HTERT RPE-1 (cell line): ENCODE measurements around the gene VPS35L.

Experiments used
- in situ Hi-C: fragments of 300-500 bp; cut with MboI; formaldehyde crosslinking; loops from 4 replicates; pipeline ENCODE4 v1.14.3; 2020; ENCODE audit warnings: low sequenced_read_pairs

The VPS35L gene

GRCh38 chr16:19555186-19555937 is at the start of gene VPS35L:
TSS of gene VPS35L (plus strand) at chr16:19555703. CDS start at chr16:19555730, 27 bp downstream.
- in situ Hi-C loops = no loop called here

- in situ Hi-C loops = no loop called here
Observed at GRCh38 chr16:19506965-19507364, 48.5 kb upstream of the VPS35L start.

GRCh38 chr16:19507867-19508266 is 47.6 kb upstream of the VPS35L start:
- in situ Hi-C loops = no loop called here

GRCh38 chr16:19512297-19512696 is 43.2 kb upstream of the VPS35L start:
- in situ Hi-C loops = no loop called here

GRCh38 chr16:19513377-19514053 is 42.0 kb upstream of the VPS35L start:
- in situ Hi-C loops = no loop called here

GRCh38 chr16:19515757-19516156 is 39.7 kb upstream of the VPS35L start:
- in situ Hi-C loops = no loop called here

GRCh38 chr16:19517424-19518089 is 37.9 kb upstream of the VPS35L start:
- in situ Hi-C loops = no loop called here

GRCh38 chr16:19518388-19518787 is 37.1 kb upstream of the VPS35L start:
- in situ Hi-C loops = no loop called here

- in situ Hi-C loops = no loop called here
Observed at GRCh38 chr16:19520861-19521331, 34.6 kb upstream of the VPS35L start.

GRCh38 chr16:19521471-19522396 is 33.8 kb upstream of the VPS35L start, which contains the start of gene GDE1:
TSS of gene GDE1 (minus strand) at chr16:19522098. CDS start at chr16:19521964, 134 bp downstream.
- in situ Hi-C loops = no loop called here

- in situ Hi-C loops = no loop called here
Observed at GRCh38 chr16:19522397-19522732, 33.1 kb upstream of the VPS35L start.

- in situ Hi-C loops = no loop called here
Observed at GRCh38 chr16:19522760-19523159, 32.7 kb upstream of the VPS35L start.

- in situ Hi-C loops = no loop called here
Observed at GRCh38 chr16:19523184-19523558, 32.3 kb upstream of the VPS35L start.

- in situ Hi-C loops = no loop called here
Observed at GRCh38 chr16:19523559-19524355, 31.7 kb upstream of the VPS35L start, which contains the start of gene CCP110. TSS of gene CCP110 (plus strand) at chr16:19523942. CDS start at chr16:19527882, 3,940 bp downstream.

- in situ Hi-C loops = no loop called here
Observed at GRCh38 chr16:19524356-19524615, 31.2 kb upstream of the VPS35L start.

GRCh38 chr16:19524616-19525384 is 30.7 kb upstream of the VPS35L start:
- in situ Hi-C loops = no loop called here

- in situ Hi-C loops = no loop called here
Observed at GRCh38 chr16:19525385-19525723, 30.1 kb upstream of the VPS35L start.

GRCh38 chr16:19527161-19527560 is 28.3 kb upstream of the VPS35L start:
- in situ Hi-C loops = no loop called here

GRCh38 chr16:19528666-19529065 is 26.8 kb upstream of the VPS35L start:
- in situ Hi-C loops = no loop called here
